ENCODE data around the gene AGPAT1. TPM values are rescaled to one million over a fixed set of nuclear protein-coding genes. Genes with fewer than 3 reads are reported as not detected.

AGPAT1 gene
- total RNA-seq, 2 experiments from 2014 or later = 13.2 to 13.3 TPM

GRCh38 chr6:32208996-32209395, 33.1 kb upstream of the AGPAT1 start:
- Mint-ChIP-seq H3K36me3 (ENCODE audit: low read depth) (no peaks in the 10 kb centered on the region), H3K9me3 (no peaks in the 10 kb centered on the region), H3K4me1 (ENCODE audit: low read depth) (no peaks in the 10 kb centered on the region), H3K4me3 (no peak overlapping the region), H3K27ac (no peak overlapping the region), H3K27me3 (peaks cover 3% of the 10 kb centered on the region)
- H3K4me3 ChIP-seq (ENCODE audit: low read length) = no peak overlapping the region
- intact Hi-C loops (cut with DNase I, micrococcal nuclease) = no loop called here
- H3K27ac ChIP-seq (ENCODE audit: low read depth in 1 of 2, low read length in 2 of 2) = no peak overlapping the region
- ATAC-seq (ENCODE audit: poor library complexity) = no peak
- H3K9me3 ChIP-seq (ENCODE audit: control insufficient read depth in 1 of 2, insufficient read depth in 1 of 2, low read length in 2 of 2) = no peaks in the 10 kb centered on the region
- ChIA-PET POLR2A (interaction anchor here (0.6 kb wide), 1 partner anchor 147 kb away, joined by 3 read pairs; no protein-coding TSS in a partner anchor), CTCF (no interaction called here)
- DNase-seq = no peak
- H3K36me3 ChIP-seq (ENCODE audit: insufficient read depth, low read length) = no peaks in the 10 kb centered on the region
- no peak for TF ChIP-seq CTCF (IDR thresholded peaks at IDR 0.05)
- peaks cover 0 to 2% of the 10 kb centered on the region in 2 experiments for H3K27me3 ChIP-seq (ENCODE audit: control insufficient read depth in 1 of 2, insufficient read depth in 2 of 2, low read length in 2 of 2)
- H3K4me1 ChIP-seq (ENCODE audit: insufficient read depth, low read length) = no peaks in the 10 kb centered on the region

- Histone ChIP-seq H3K4me1 (ENCODE audit: insufficient read depth, low read length) (no peaks in the 10 kb centered on the region), H3K27me3 (ENCODE audit: control insufficient read depth in 1 of 2, insufficient read depth in 2 of 2, low read length in 2 of 2) (peaks cover 0 to 2% of the 10 kb centered on the region in 2 experiments), H3K36me3 (ENCODE audit: insufficient read depth, low read length) (no peaks in the 10 kb centered on the region), H3K4me3 (ENCODE audit: low read length) (no peak overlapping the region), H3K9me3 (ENCODE audit: control insufficient read depth in 1 of 2, insufficient read depth in 1 of 2, low read length in 2 of 2) (no peaks in the 10 kb centered on the region), H3K27ac (ENCODE audit: low read depth in 1 of 2, low read length in 2 of 2) (no peak overlapping the region)
- Mint-ChIP-seq H3K4me3 (no peak overlapping the region), H3K27me3 (peaks cover 3% of the 10 kb centered on the region), H3K9me3 (no peaks in the 10 kb centered on the region), H3K27ac (no peak overlapping the region), H3K36me3 (ENCODE audit: low read depth) (no peaks in the 10 kb centered on the region), H3K4me1 (ENCODE audit: low read depth) (no peaks in the 10 kb centered on the region)
- TF ChIP-seq CTCF (IDR thresholded peaks at IDR 0.05) = no peak
- CTCF ChIA-PET = no interaction called here
- DNase-seq (no peak), ATAC-seq (ENCODE audit: poor library complexity) (no peak)
- POLR2A ChIA-PET = interaction anchor here (1.1 kb wide), 1 partner anchor 11 kb away, joined by 3 read pairs; no protein-coding TSS in a partner anchor
- intact Hi-C loops (cut with DNase I, micrococcal nuclease) = loop anchor here in 1 of 2 experiments (5.0 kb wide), 1 partner anchor 38 kb away; no protein-coding TSS in a partner anchor
Observed at GRCh38 chr6:32204268-32204715, 28.4 kb upstream of the AGPAT1 start.

- Mint-ChIP-seq H3K36me3 (ENCODE audit: low read depth) (no peaks in the 10 kb centered on the region), H3K27ac (no peak overlapping the region), H3K27me3 (peaks cover 3% of the 10 kb centered on the region), H3K4me1 (ENCODE audit: low read depth) (no peaks in the 10 kb centered on the region), H3K4me3 (no peak overlapping the region), H3K9me3 (no peaks in the 10 kb centered on the region)
- ATAC-seq (ENCODE audit: poor library complexity) (no peak), DNase-seq (peak in 1 of 14 experiments; percentile 8)
- Histone ChIP-seq H3K27me3 (ENCODE audit: control insufficient read depth in 1 of 2, insufficient read depth in 2 of 2, low read length in 2 of 2) (peaks cover 0 to 2% of the 10 kb centered on the region in 2 experiments), H3K36me3 (ENCODE audit: insufficient read depth, low read length) (no peaks in the 10 kb centered on the region), H3K27ac (ENCODE audit: low read depth in 1 of 2, low read length in 2 of 2) (no peak overlapping the region), H3K4me3 (ENCODE audit: low read length) (no peak overlapping the region), H3K9me3 (ENCODE audit: control insufficient read depth in 1 of 2, insufficient read depth in 1 of 2, low read length in 2 of 2) (no peaks in the 10 kb centered on the region), H3K4me1 (ENCODE audit: insufficient read depth, low read length) (no peaks in the 10 kb centered on the region)
- CTCF ChIA-PET = no interaction called here
- POLR2A ChIA-PET = no interaction called here
- TF ChIP-seq CTCF (IDR thresholded peaks at IDR 0.05) = no peak
- intact Hi-C loops (cut with DNase I, micrococcal nuclease) = loop anchor here in 1 of 2 experiments (5.0 kb wide), 1 partner anchor 39 kb away; no protein-coding TSS in a partner anchor
Observed at GRCh38 chr6:32203426-32204267, 27.8 kb upstream of the AGPAT1 start.

Data from CD4-positive, alpha-beta T cell (primary cell).